Colonic mucosa (tissue), 4 donors: ENCODE results near the gene WNT8B. TPM values are rescaled to one million over a fixed set of nuclear protein-coding genes. Genes with fewer than 3 reads are reported as not detected.
A peak's percentile ranks its signal among the peaks of the same experiment; 100 is the strongest.

Experiments
- DNase-seq: peaks from one replicate; pipeline ENCODE4 v3.0.0-alpha.2; 2020
- H3K27ac ChIP-seq: fragments of 200-600 bp; one replicate; pipeline ENCODE4 v1.8.0; 2021
- H3K27me3 ChIP-seq: fragments of 200-600 bp; one replicate; pipeline ENCODE4 v1.8.0; 2021
- H3K36me3 ChIP-seq: fragments of 200-600 bp; one replicate; pipeline ENCODE4 v1.8.0; 2021
- H3K4me1 ChIP-seq: fragments of 200-600 bp; one replicate; pipeline ENCODE4 v1.8.0; 2021; ENCODE audit warnings: mild to moderate bottlenecking
- H3K4me3 ChIP-seq: fragments of 200-600 bp; one replicate; pipeline ENCODE4 v1.8.0; 2021
- H3K9ac ChIP-seq, 2 donors: one replicate each; pipeline ENCODE4 v1.7.0; 2013; ENCODE audit warnings: control low read depth in 2 of 2, low read depth in 2 of 2, low read length in 2 of 2
- H3K9me3 ChIP-seq: fragments of 200-600 bp; one replicate; pipeline ENCODE4 v1.8.0; 2021
- CTCF ChIP-seq: fragments of 200-600 bp; IDR thresholded peaks from one replicate; pipeline ENCODE4 v1.8.0; 2022; ENCODE audit warnings: antibody characterized with exemption, mild to moderate bottlenecking
- intact Hi-C: fragments of 100-400 bp; cut with DNase I; formaldehyde crosslinking; loops from one replicate; pipeline ENCODE4 v1.14.1; 2022
- total RNA-seq, 2 donors: library from RNA; stranded (reverse); fragmentation: NEBNext Ultra II Directional in 1 of 2; extraction: Animal tissue kit (Norgen Biotek cat#: 25700) in 1 of 2; gene quantifications; one replicate each; pipeline ENCODE4 v1.2.1, GENCODE V29; 2021
- donor health status: healthy.
- donor health status: DM: no; HTN: no; CAD: no.
- donor health status: DM: no; HTN: no; CAD: no.

The WNT8B gene
- total RNA-seq, 2 donors from 2014 or later = not detected

GRCh38 chr10:100479037-100479436, 16.2 kb downstream of the WNT8B start:
- no peaks in the 10 kb centered on the region for H3K36me3 ChIP-seq
- no peak overlapping the region for H3K27ac ChIP-seq
- H3K9me3 ChIP-seq = no peaks in the 10 kb centered on the region
- no peak overlapping the region for H3K9ac ChIP-seq
- H3K4me3 ChIP-seq = no peak overlapping the region
- peaks cover 5% of the 10 kb centered on the region for H3K4me1 ChIP-seq
- DNase-seq = no peak
- no peak for TF ChIP-seq CTCF
- peaks cover 16% of the 10 kb centered on the region for H3K27me3 ChIP-seq
- intact Hi-C loops = no loop called here

GRCh38 chr10:100480002-100480401, 17.2 kb downstream of the WNT8B start:
- Histone ChIP-seq H3K4me1 (peaks cover 5% of the 10 kb centered on the region), H3K9me3 (no peaks in the 10 kb centered on the region), H3K36me3 (no peaks in the 10 kb centered on the region), H3K9ac (no peak overlapping the region), H3K27me3 (peaks cover 16% of the 10 kb centered on the region), H3K4me3 (no peak overlapping the region), H3K27ac (no peak overlapping the region)
- intact Hi-C loops = no loop called here
- no peak for DNase-seq
- TF ChIP-seq CTCF = no peak

GRCh38 chr10:100481462-100482081, 18.8 kb downstream of the WNT8B start:
- peaks cover 16% of the 10 kb centered on the region for H3K27me3 ChIP-seq
- peak overlapping the region; percentile 45 for H3K4me3 ChIP-seq
- peak overlapping the region in 1 of 2 donors; percentile 13 for H3K9ac ChIP-seq
- no peaks in the 10 kb centered on the region for H3K36me3 ChIP-seq
- H3K4me1 ChIP-seq = peaks cover 5% of the 10 kb centered on the region
- H3K9me3 ChIP-seq = no peaks in the 10 kb centered on the region
- H3K27ac ChIP-seq = no peak overlapping the region
- intact Hi-C loops = no loop called here
- TF ChIP-seq CTCF = no peak
- DNase-seq = peak; percentile 92

GRCh38 chr10:100482181-100482833, 19.5 kb downstream of the WNT8B start:
- peak; percentile 63 for DNase-seq
- intact Hi-C loops = no loop called here
- Histone ChIP-seq H3K9me3 (no peaks in the 10 kb centered on the region), H3K27me3 (peaks cover 16% of the 10 kb centered on the region), H3K36me3 (no peaks in the 10 kb centered on the region), H3K27ac (no peak overlapping the region), H3K4me1 (peaks cover 5% of the 10 kb centered on the region), H3K9ac (peak overlapping the region; percentile 13 to 50), H3K4me3 (peak overlapping the region; percentile 45)
- peak; percentile 86 for TF ChIP-seq CTCF

GRCh38 chr10:100482834-100483185, 20.0 kb downstream of the WNT8B start:
- peaks cover 16% of the 10 kb centered on the region for H3K27me3 ChIP-seq
- peak overlapping the region; percentile 45 for H3K4me3 ChIP-seq
- intact Hi-C loops = no loop called here
- H3K9me3 ChIP-seq = no peaks in the 10 kb centered on the region
- no peak for DNase-seq
- no peaks in the 10 kb centered on the region for H3K36me3 ChIP-seq
- peaks cover 5% of the 10 kb centered on the region for H3K4me1 ChIP-seq
- no peak overlapping the region for H3K27ac ChIP-seq
- peak overlapping the region in 1 of 2 donors; percentile 50 for H3K9ac ChIP-seq
- no peak for TF ChIP-seq CTCF
